ENCODE data around the gene JMY.
"Not testable (repeated sequence)": the region's sequence is repeated elsewhere in the genome, so short reads cannot be mapped to it uniquely, and the experiment has no call there.

JMY gene

GRCh38 chr5:79241535-79241979, 5.6 kb downstream of the JMY start:
- H3K9me2 ChIP-seq (replicated peaks; ENCODE audit: low read depth, low read length) = no peaks in the 10 kb centered on the region
- H3F3A ChIP-seq (ENCODE audit: low read depth) = 0 out of 2 replicates have a peak, but pooled peaks cover 4% of the 10 kb centered on the region
- H3K36me3 ChIP-seq (ENCODE audit: insufficient read depth, low read length) = no peaks in the 10 kb centered on the region
- TF ChIP-seq EZH2phosphoT487 (IDR thresholded peaks at IDR 0.05; ENCODE audit: borderline replicate concordance) (no peak), CTCF (conservative IDR thresholded peaks at IDR 0.05; ENCODE audit: low read length) (no peak)
- no peak overlapping the region for H2AFZ ChIP-seq (ENCODE audit: low read length)
- peaks cover 71% of the 10 kb centered on the region for H4K20me1 ChIP-seq (ENCODE audit: insufficient read depth, low read length, poor library complexity, severe bottlenecking)
- H3K9ac ChIP-seq (ENCODE audit: low read depth, low read length, poor library complexity, severe bottlenecking) = peak overlapping the region; percentile 24
- no peaks in the 10 kb centered on the region for H3K9me3 ChIP-seq (ENCODE audit: insufficient read depth, low read depth, low read length)
- H3K4me1 ChIP-seq (ENCODE audit: insufficient read depth, low read length, poor library complexity, severe bottlenecking) = peaks cover 71% of the 10 kb centered on the region
- peak overlapping the region; percentile 94 for H3K4me2 ChIP-seq (ENCODE audit: low read depth, low read length, poor library complexity, severe bottlenecking)
- H3K4me3 ChIP-seq (ENCODE audit: low read length, poor library complexity, severe bottlenecking) = peak overlapping the region; percentile 82
- peaks cover 99% of the 10 kb centered on the region for H3K79me2 ChIP-seq (ENCODE audit: insufficient read depth, low read length)
- no peaks in the 10 kb centered on the region for H3K27me3 ChIP-seq (ENCODE audit: insufficient read depth, low read length, poor library complexity, severe bottlenecking)

GRCh38 chr5:79242242-79243039, 6.5 kb downstream of the JMY start:
- H3K27me3 ChIP-seq (ENCODE audit: insufficient read depth, low read length, poor library complexity, severe bottlenecking) = no peaks in the 10 kb centered on the region
- H3K9me3 ChIP-seq (ENCODE audit: insufficient read depth, low read depth, low read length) = no peaks in the 10 kb centered on the region
- H3K4me1 ChIP-seq (ENCODE audit: insufficient read depth, low read length, poor library complexity, severe bottlenecking) = peaks cover 70% of the 10 kb centered on the region
- TF ChIP-seq CTCF (conservative IDR thresholded peaks at IDR 0.05; ENCODE audit: low read length) (no peak), EZH2phosphoT487 (IDR thresholded peaks at IDR 0.05; ENCODE audit: borderline replicate concordance) (no peak)
- peak overlapping the region; percentile 94 for H3K4me2 ChIP-seq (ENCODE audit: low read depth, low read length, poor library complexity, severe bottlenecking)
- no peak overlapping the region for H2AFZ ChIP-seq (ENCODE audit: low read length)
- peaks cover 67% of the 10 kb centered on the region for H4K20me1 ChIP-seq (ENCODE audit: insufficient read depth, low read length, poor library complexity, severe bottlenecking)
- peaks cover 99% of the 10 kb centered on the region for H3K79me2 ChIP-seq (ENCODE audit: insufficient read depth, low read length)
- H3K36me3 ChIP-seq (ENCODE audit: insufficient read depth, low read length) = no peaks in the 10 kb centered on the region
- H3K9me2 ChIP-seq (replicated peaks; ENCODE audit: low read depth, low read length) = no peaks in the 10 kb centered on the region
- peak overlapping the region; percentile 82 for H3K4me3 ChIP-seq (ENCODE audit: low read length, poor library complexity, severe bottlenecking)
- H3K9ac ChIP-seq (ENCODE audit: low read depth, low read length, poor library complexity, severe bottlenecking) = peak overlapping the region; percentile 24
- 0 out of 2 replicates have a peak, but pooled peaks cover 4% of the 10 kb centered on the region for H3F3A ChIP-seq (ENCODE audit: low read depth)

- no peak overlapping the region for H2AFZ ChIP-seq (ENCODE audit: low read length)
- H3K9me3 ChIP-seq (ENCODE audit: insufficient read depth, low read depth, low read length) = no peaks in the 10 kb centered on the region
- H4K20me1 ChIP-seq (ENCODE audit: insufficient read depth, low read length, poor library complexity, severe bottlenecking) = peaks cover 59% of the 10 kb centered on the region
- no peak overlapping the region for H3K9ac ChIP-seq (ENCODE audit: low read depth, low read length, poor library complexity, severe bottlenecking)
- peak overlapping the region; percentile 94 for H3K4me2 ChIP-seq (ENCODE audit: low read depth, low read length, poor library complexity, severe bottlenecking)
- peaks cover 62% of the 10 kb centered on the region for H3K4me1 ChIP-seq (ENCODE audit: insufficient read depth, low read length, poor library complexity, severe bottlenecking)
- no peaks in the 10 kb centered on the region for H3K27me3 ChIP-seq (ENCODE audit: insufficient read depth, low read length, poor library complexity, severe bottlenecking)
- H3K4me3 ChIP-seq (ENCODE audit: low read length, poor library complexity, severe bottlenecking) = peak overlapping the region; percentile 82
- H3F3A ChIP-seq (ENCODE audit: low read depth) = 0 out of 2 replicates have a peak, but pooled peaks cover 4% of the 10 kb centered on the region
- H3K9me2 ChIP-seq (replicated peaks; ENCODE audit: low read depth, low read length) = no peaks in the 10 kb centered on the region
- H3K79me2 ChIP-seq (ENCODE audit: insufficient read depth, low read length) = peaks cover 95% of the 10 kb centered on the region
- H3K36me3 ChIP-seq (ENCODE audit: insufficient read depth, low read length) = no peaks in the 10 kb centered on the region
- no peak; the same call in 1 of the 2 replicates for TF ChIP-seq CTCF (conservative IDR thresholded peaks at IDR 0.05; ENCODE audit: low read length)
- TF ChIP-seq EZH2phosphoT487 (IDR thresholded peaks at IDR 0.05; ENCODE audit: borderline replicate concordance) = no peak
These were observed 7.3 kb downstream of the JMY start for GRCh38 chr5:79243224-79243623.

- not testable (repeated sequence) for H3K4me3 ChIP-seq (ENCODE audit: low read length, poor library complexity, severe bottlenecking); H2AFZ ChIP-seq (ENCODE audit: low read length); H3K4me2 ChIP-seq (ENCODE audit: low read depth, low read length, poor library complexity, severe bottlenecking); H3K36me3 ChIP-seq (ENCODE audit: insufficient read depth, low read length); H3K27me3 ChIP-seq (ENCODE audit: insufficient read depth, low read length, poor library complexity, severe bottlenecking); H3F3A ChIP-seq (ENCODE audit: low read depth); H3K4me1 ChIP-seq (ENCODE audit: insufficient read depth, low read length, poor library complexity, severe bottlenecking); H3K9me2 ChIP-seq (replicated peaks; ENCODE audit: low read depth, low read length); H3K9ac ChIP-seq (ENCODE audit: low read depth, low read length, poor library complexity, severe bottlenecking); H3K9me3 ChIP-seq (ENCODE audit: insufficient read depth, low read depth, low read length)
- Histone ChIP-seq H4K20me1 (ENCODE audit: insufficient read depth, low read length, poor library complexity, severe bottlenecking) (peaks cover 14% of the 10 kb centered on the region), H3K79me2 (ENCODE audit: insufficient read depth, low read length) (peaks cover 71% of the 10 kb centered on the region)
These were observed 18.1 kb downstream of the JMY start for GRCh38 chr5:79254067-79254466.

Data from Loucy (cell line).